HG03064 (cell line): ENCODE measurements around the gene NEGR1.
"Not testable (repeated sequence)": the region's sequence is repeated elsewhere in the genome, so short reads cannot be mapped to it uniquely, and the experiment has no call there.

Experiments used
- ATAC-seq: cut with Tn5 transposase; IDR thresholded peaks from one replicate; pipeline ENCODE4 v1.9.1; 2021; ENCODE audit warnings: low read depth; ENCODE audit not compliant: unreplicated experiment

The NEGR1 gene

GRCh38 chr1:72235931-72236330 is 46.4 kb downstream of the NEGR1 start:
- ATAC-seq: not testable (repeated sequence)

- ATAC-seq: no peak
Observed at GRCh38 chr1:72235062-72235461, 47.3 kb downstream of the NEGR1 start.

GRCh38 chr1:72230746-72231145 is 51.6 kb downstream of the NEGR1 start:
- ATAC-seq: no peak

GRCh38 chr1:72229893-72230292 is 52.4 kb downstream of the NEGR1 start:
- no peak for ATAC-seq

GRCh38 chr1:72227667-72228066 is 54.7 kb downstream of the NEGR1 start:
- ATAC-seq: no peak

GRCh38 chr1:72224506-72224905 is 57.8 kb downstream of the NEGR1 start:
- ATAC-seq: no peak

GRCh38 chr1:72221811-72222210 is 60.5 kb downstream of the NEGR1 start:
- no peak for ATAC-seq

GRCh38 chr1:72218141-72218739 is 64.1 kb downstream of the NEGR1 start:
- ATAC-seq: no peak

- no peak for ATAC-seq
Observed at GRCh38 chr1:72207059-72207458, 75.3 kb downstream of the NEGR1 start.

- no peak for ATAC-seq
Observed at GRCh38 chr1:72202761-72203160, 79.6 kb downstream of the NEGR1 start.

GRCh38 chr1:72197786-72198185 is 84.6 kb downstream of the NEGR1 start:
- ATAC-seq: no peak

- ATAC-seq: no peak
Observed at GRCh38 chr1:72186733-72187307, 95.5 kb downstream of the NEGR1 start.

- ATAC-seq: no peak
Observed at GRCh38 chr1:72184099-72184701, 98.1 kb downstream of the NEGR1 start.

- ATAC-seq: no peak
Observed at GRCh38 chr1:72182859-72183258, 99.5 kb downstream of the NEGR1 start.

- no peak for ATAC-seq
Observed at GRCh38 chr1:72178266-72178665, 104.1 kb downstream of the NEGR1 start.

- no peak for ATAC-seq
Observed at GRCh38 chr1:72177711-72178110, 104.6 kb downstream of the NEGR1 start.

- no peak for ATAC-seq
Observed at GRCh38 chr1:72170246-72170645, 112.1 kb downstream of the NEGR1 start.

- ATAC-seq: no peak
Observed at GRCh38 chr1:72166426-72166825, 115.9 kb downstream of the NEGR1 start.

- ATAC-seq: no peak
Observed at GRCh38 chr1:72150508-72150907, 131.8 kb downstream of the NEGR1 start.

- ATAC-seq: no peak
Observed at GRCh38 chr1:72141875-72142274, 140.5 kb downstream of the NEGR1 start.

GRCh38 chr1:72140222-72140621 is 142.1 kb downstream of the NEGR1 start:
- no peak for ATAC-seq

- ATAC-seq: no peak
Observed at GRCh38 chr1:72137656-72138055, 144.7 kb downstream of the NEGR1 start.
